Retina (tissue), 1 donor: Measurements from ENCODE around the gene RABEP1.

ENCODE experiments used
- DNase-seq: peaks from one replicate; pipeline ENCODE4 v3.0.0-alpha.2; 2016

RABEP1 gene

DNA sequence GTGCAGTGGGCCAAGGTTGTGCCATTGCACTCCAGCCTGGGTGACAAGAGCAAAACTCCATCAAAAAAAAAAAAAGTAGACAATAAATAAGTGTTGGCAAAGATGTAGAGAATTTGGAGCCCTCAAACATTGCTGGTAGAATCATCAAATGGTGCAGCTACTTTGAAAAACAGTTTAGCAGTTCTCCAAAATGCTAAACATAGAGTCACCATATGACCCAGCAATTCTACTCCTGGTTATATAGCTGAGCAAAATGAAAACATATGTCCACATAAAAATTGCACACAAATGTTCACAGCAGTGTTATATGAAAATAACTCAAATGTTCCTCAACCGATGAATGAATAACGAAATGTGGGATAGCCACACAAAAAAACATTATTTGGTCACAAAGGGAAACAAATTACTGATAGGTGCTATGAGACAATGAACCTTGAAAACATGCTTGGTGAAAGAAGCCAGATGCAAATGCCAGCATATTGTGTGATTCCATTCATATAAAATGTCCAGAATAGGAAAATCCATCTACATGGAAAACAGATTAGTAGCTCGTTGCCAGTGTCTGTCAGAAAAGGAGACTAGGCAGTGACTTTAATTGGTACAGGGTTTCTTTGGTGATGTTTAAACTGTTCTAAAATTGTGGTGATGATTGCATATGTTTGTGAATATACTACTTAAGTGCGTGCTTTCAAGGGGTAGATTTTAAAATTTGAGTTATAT is 12.7 kb upstream of the RABEP1 start:
- no peak for DNase-seq

DNA sequence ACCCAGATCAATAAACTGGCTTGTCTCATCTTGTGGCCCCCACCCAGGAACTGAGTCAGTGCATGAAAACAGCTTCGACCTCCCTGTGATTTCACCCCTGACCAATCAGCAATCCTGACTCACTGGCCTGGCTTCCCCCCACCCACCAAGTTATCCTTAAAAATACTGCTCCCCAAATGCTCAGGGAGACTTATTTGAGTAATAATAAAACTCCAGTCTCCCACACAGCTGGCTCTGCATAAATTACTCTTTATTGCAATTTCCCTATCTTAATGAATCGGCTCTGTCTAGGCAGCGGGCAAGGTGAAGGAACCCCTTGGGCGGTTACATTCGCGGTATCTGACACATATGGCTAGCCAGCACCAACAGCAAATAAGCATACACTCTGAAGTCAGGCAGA is 9.8 kb upstream of the RABEP1 start:
- no peak for DNase-seq

DNA sequence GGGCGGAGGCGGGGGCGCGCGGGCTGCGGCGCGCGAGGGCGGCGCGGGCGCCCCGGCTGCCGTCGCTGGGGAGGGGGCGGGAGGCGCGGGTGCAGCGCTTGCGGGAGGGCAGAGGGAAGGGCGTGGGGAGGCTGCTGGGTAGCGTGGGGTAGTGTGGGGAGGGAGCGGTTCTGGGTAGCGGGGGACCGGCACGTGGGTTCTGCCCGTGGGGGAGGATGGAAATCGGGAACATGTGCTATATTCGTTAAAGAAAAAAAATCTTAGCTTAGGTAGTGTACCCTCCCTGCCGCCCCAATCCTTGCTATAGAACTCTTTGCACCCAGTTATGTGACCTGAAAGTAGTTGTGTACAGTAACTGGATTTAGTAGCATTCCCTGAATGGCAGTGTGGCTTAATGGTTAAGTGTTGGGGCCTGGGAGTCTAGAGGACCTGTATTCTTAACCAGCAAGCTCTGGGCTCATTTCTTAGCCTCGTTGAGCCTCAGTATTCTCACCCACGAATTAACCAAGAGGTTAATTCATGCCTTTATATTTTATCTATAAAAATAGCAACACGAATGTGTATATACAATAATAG is 646 bp downstream of the RABEP1 start:
- DNase-seq, result peak; percentile 20

DNA sequence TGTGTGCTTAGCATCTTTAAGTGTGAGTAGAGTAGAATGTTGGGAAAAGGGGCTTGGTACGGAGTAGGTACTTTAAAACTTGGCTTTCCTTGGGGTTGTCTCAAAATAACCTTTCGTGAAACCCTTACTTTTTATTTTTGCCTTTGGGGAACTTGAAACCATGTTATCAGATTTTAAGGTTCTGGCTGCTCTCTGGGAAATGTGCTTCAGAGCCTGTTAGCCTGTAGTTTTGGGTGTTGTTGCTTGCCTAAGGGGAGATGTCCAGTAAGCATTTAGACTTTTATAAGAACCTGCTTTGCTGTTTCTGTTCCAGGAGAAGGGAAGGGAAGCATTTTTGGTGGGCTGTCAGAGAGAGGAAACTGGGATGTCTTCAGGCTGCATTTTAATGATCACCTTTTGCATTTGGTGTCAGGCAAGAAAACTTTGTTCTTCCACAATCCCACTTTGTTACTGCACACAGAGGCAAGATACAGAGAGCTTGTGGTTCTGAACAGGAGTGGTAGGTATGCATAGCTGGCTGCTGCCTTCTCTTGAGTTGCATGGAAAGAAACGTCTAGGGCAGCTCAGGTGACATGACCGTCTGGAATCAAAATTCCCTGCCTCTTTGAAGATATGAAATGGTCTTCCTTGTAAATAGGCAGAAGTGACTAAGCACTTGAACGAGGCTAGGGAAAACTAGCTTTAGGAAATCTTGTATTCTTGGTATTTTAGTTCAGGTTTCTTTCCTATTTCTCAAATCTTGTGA is 1.7 kb downstream of the RABEP1 start:
- DNase-seq, result no peak

DNA sequence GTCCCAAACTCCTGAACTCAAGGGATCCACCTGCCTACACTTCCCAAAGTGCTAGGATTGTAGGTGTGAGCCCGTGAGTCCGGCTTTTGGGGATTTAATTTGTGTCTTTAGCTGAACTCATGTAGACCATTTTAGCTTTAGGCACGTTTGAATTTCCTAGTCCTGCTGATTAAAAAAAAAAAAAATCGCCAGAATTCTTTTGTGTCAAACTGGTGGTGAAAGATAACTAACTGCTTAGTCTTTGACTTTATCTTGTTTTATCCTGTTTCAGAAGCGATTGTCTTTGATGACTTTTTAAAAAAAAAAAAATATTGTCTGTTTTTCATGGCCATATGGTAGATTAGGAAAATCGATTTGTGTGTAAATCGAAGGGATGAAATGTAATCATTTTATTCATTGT is 2.6 kb downstream of the RABEP1 start:
- no peak for DNase-seq

DNA sequence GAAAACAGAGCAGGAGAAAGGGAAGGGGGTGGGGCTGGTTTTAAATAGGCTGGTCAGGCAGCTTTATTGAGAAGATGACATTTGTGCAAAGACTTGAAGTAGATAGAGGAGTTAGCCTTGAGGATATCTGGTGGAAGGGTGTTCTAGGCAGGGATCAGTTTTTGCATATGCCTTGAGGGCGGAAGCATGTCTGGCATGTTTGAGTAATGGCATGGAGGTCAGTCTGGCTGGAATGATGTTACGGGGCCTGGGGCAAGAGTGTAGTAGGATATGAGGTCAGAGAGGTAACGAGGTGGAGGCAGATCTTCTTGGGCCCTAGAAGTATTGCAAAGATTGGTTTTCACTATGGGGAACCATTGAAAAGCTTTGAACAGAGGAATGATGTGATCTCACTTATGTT is 4.8 kb downstream of the RABEP1 start:
- DNase-seq, result no peak

DNA sequence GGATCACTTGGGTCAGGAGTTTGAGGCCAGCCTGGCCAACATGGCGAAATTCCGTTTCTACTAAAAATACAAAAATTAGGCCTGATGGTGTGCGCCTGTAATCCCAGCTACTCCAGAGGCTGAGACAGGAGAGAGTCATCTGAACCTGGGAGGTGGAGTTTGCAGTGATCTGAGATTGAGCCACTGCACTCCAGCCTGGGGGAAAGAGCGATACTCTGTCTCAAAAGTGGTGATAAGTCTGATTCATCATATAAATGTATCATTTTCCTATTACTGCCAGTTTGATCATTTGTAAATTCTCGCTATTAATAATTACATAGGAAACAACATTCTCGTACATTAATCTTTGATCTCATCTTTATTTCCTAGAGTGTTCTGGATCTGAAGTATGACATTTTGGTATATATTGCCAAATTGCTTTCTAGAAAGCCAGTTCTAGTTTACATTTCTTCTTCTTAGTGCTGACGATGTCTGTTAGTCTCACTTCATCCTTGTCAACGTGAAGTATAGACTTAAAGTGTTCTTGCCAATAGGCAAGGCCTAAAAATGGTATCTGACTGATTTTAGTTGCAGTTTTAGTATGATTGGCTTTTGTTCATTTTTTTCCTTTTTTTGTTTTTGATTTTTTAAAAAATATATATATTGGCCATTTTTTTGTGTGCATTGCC is 9.7 kb downstream of the RABEP1 start:
- DNase-seq, result no peak

DNA sequence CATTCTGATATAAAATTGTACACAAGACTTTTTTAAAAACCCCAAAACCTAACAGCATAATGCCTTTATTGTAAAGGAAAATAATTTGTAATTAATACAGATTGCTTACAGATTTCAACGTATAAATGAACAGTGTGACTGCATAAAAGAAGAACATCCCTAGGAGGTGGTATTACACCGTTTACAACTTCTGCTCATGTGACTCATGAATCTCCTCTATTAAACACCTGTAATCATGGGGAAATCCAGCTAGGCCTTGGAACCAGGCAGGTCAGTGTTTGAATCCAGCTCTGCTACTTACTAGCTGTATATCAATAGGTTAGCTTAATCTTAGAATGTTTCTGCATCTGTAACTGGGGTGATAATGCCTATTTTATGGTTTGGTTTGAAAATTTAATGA is 15.2 kb downstream of the RABEP1 start:
- no peak for DNase-seq

DNA sequence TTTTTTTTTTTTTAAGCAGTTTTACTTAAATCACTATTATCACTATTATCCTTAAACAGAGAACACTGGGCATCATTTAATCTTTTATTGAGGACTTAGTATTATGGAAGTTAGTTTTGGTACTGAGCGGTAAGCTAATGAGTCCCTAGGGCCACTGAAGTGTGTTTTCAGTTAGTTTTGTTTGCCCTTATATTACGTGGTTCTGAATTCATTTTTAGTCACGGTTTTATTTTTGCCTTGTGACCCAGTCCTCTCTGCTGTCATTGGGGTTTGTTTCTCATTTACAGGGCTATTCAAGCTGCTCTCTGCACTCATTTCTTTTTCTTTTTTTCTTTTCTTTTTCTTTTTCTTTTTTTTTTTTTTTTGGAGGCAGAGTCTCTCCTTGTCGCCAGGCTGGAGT is 17.3 kb downstream of the RABEP1 start:
- no peak for DNase-seq

DNA sequence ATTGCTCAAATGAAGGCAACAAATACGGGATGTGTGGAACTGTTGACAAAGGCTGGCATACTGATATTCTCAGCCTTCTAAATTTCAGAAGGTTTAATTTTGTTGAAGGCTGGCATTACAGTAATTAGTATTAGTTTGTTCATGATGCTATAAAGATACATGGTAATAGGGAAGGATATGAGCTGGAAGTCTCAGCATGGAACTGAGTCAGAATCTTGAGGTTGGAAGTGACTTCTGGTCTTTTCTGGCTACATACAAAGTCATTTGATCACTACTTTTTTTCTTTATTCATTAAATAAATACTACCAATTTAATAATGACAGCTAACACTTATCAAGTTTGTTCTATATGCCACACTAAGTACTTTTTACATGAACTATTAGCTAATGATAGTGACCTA is 22.6 kb downstream of the RABEP1 start:
- DNase-seq, result no peak

DNA sequence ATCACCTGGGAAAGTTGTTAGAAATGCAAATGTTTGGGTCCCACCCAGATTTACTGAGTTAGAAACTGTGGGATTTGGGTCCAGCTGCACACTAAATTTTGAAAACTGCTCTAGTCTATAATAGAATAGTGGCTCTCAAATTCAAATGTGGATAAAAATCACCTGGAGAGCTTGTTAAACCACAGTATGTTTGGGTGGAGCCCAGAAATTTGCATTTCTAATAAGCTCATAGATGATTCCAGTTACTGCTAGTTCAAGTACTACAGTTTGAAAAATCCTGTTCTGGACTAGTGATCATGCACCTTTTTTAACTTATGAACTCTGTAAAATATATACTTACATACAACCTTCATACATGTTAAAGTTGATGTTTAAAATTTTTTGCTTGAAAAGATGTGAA is 27.8 kb downstream of the RABEP1 start:
- DNase-seq, result no peak

DNA sequence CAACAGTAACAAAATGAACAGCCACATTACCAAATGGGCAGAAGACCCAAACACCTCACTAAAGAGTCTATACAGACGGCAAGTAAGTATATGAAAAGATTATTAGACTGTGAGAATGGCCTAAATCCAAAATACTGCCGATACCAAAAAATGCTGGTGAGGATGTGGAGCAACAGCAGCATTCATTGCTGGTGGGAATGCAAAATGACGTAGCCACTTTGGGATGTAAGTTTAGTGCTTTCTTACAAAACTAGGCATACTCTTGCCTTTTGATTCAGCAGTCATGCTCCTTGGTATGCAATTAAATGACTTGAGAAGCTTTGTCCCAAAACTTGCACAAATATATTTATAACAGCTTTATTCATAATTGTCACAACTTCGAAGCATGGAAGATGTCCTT is 43.8 kb downstream of the RABEP1 start:
- no peak for DNase-seq

DNA sequence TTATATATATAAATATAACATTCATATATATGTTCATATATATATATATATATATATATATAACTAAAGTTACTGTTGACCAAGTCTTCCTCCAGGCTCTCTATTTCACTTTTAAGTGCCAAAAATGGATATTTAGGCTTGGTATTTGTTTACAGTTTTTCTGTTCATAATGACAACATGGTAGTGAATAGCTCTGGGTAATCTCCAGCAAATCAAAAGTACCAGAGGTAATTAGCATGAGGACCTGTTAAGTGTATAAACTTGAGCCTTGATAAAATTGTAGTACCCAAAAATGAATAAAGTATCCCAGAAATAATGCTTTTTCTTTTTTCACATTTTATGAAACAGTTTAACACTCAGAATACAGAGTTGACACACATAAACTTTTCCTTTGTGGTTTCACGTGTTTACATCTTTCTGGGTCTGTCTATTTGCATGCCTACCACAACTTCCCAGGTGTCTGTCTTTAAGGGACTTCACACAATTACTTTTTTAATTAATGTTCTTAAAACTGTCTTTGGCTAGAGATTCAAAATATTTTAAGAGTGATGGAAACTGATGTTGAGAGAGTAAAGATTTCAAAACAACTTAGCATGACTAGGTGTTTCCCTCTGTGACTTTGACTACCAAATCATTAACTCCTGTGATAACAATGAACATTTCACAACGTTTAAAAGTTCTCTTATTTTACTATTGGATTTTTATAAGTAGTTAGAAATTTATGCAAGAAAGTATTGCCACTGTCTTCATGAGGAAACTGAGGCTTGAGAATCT is 47.9 kb downstream of the RABEP1 start:
- DNase-seq, result no peak

DNA sequence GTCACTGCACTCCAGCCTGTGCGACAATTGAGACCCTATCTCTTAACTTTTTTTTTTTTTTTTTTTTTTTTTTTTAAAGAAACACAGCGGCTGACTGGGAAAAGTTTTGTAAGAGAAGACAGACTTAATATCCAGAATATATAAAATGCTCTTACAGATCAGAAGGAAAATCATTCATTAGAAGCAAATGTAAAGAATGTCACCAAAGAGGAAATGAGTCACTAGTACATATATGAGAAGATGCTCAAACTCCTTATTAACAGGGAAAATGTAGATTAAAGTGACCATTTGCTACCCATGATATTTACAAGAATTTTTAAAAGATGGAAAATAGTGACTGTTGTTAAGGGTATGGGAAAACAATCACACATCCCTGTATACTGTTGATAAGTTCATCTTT is 48.9 kb downstream of the RABEP1 start:
- no peak for DNase-seq

DNA sequence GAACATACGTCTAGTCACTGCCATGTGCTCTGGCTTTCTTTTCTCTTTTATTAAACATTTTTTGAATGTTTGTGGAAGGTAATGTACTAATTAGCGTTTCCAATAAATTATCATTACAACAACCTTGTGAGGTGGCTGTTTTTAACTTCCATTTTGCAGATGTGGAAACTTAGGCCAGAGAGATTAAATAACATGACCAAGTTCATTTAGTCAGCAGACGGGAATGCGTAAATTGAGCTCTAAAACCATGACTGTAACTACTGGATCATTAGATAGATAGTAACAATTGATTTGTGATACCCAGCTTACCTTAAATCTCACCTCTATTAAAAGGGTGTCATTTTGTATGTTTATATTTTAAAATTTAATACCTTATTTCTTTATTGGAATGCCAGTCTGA is 49.4 kb downstream of the RABEP1 start:
- DNase-seq, result no peak

DNA sequence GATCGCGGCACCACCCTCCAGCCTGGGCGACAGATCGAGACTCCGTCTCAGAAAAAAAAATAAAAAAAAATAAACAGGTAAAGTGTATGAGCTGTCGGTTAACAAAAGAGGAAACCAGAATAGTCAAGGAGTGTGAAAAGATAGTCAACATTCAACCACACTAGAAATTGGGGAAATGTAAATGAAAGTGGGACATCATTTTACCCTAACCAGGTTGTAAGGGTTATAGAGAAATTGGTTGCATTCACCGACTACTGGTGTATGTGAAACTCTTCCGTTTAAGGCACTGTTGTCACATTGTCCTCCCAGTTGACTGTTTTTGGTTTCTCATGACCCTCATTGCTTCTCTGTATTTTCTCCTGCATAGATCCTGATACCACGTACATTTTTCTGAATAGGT is 62.8 kb downstream of the RABEP1 start:
- no peak for DNase-seq

DNA sequence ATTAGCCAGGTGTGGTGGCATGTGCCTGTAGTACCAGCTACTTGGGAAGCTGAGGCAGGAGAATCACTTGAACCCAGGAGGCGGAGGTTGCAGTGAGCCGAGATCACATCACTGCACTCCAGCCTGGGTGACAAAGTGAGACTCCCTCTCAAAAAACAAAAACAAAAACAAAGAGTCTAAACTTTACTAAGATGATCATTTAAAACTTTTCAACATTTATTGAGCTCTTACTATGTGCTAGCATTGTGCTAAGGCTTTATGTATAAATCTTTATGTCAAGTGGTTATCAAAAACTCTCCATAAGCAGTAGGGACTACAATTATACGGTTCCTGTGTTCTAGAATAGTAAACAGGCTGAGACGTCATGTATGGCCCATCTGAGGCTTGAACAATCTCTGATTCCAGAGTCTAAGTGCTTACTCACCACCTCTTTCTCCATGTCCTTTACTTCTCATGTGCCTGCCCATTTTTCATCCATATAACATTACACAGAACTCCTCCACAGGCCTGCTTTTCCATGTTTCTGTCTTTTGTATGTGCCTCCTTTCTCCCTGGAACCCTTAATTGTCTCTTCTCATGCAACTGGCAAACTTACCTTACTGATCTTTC is 70.7 kb downstream of the RABEP1 start:
- no peak for DNase-seq

DNA sequence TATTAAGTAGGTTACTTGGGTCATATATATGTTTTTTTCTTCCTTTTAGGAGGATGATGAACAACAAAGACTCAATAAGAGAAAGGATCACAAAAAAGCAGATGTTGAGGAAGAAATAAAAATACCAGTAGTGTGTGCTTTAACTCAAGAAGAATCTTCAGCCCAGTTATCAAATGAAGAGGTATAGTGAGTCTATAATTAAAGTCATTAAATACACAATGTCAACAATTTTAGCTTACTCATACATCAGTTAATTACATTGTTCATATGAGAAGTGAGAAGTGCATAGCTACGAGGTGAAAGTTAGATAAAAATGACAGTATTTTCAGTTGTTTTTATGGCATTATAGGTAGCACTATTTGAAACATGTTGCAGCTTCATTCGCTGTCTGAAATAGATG is 72.2 kb downstream of the RABEP1 start:
- DNase-seq, result no peak

DNA sequence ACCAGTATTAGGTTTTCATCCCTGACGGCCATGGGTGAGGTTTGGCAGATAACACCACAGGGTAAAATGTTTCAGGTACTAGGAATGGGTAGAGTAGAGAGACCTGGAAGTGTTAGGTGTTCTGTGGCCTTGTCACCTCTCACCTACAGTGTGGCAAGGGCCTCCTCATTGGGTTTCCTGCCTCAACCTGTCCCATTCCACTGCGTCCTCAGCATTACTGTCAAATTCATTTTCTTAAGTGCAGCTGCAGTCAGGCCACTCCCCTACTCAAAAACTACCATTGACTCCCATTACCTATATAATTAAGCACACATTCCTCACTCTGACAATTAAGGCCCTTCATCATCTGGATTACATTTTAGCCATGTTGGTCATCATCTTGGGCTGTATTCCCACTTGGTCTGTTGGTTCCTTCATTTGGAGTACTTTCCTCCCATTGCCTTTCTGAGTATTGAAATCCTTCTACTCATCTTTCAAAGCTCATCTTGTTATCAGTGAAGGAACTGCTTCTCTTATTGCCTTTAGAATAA is 72.9 kb downstream of the RABEP1 start:
- DNase-seq, result no peak

DNA sequence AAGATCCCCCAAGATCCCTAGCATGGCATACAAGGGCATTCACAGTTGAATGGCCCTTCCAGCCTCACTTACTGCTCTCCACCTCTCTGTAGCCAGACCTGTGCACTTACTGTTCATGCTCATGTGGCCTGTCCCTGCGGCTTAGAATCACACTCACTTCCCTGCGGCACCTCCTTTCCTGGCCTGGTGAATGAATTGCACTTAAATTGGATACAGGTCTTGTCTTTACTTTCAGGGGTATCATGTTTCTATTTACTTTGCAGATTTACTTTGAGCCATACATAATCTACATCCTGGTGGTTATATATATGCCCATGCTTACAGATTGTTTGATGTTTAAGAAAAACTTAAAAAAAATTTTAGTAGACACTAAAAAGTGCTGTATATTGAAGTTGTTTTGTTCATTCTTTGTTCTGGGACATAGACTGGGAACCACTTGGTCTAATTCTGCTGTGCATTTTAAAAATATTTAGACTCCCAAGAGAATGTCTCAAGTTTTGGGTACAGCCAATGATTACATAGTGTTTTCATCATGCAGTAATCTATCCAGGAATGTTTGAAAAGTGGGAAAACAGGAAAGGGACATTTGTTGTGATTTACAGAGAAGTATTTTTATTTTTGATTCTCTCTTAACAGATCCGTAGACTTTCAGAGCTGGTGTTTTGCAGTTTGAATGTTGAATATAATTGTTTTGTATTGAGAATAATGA is 73.5 kb downstream of the RABEP1 start:
- no peak for DNase-seq

DNA sequence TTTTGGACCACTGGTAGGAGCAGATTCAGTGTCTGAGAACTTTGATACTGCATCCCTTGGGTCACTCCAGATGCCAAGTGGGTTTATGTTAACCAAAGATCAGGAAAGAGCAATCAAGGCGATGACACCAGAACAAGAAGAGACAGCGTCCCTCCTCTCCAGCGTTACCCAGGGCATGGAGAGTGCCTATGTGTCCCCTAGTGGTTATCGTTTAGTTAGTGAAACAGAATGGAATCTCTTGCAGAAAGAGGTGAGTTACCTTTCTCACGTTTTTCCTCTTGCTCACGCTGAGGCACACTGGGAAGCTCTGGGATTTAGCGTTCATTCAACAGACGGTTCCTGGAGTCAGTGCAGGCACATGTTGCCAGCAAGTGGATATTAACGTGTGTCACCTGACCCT is 79.3 kb downstream of the RABEP1 start:
- DNase-seq, result no peak
